GM23338 (cell line): ENCODE data around the gene COBL.

Experiments
- EZH2 ChIP-seq: fragments of 200-600 bp; sonication (generic); IDR thresholded peaks from one replicate; pipeline ENCODE4 v1.8.0; 2017; ENCODE audit warnings: antibody characterized with exemption, mild to moderate bottlenecking, low read depth; ENCODE audit not compliant: unreplicated experiment
- EZH2phosphoT487 ChIP-seq: fragments of 200-600 bp; sonication (generic); IDR thresholded peaks from one replicate; pipeline ENCODE4 v1.8.1; 2018; ENCODE audit warnings: antibody characterized with exemption; ENCODE audit not compliant: unreplicated experiment
- JUNB ChIP-seq: IDR thresholded peaks from one replicate; pipeline ENCODE4 v1.6.1; 2016; ENCODE audit warnings: antibody characterized with exemption; ENCODE audit not compliant: unreplicated experiment
- NANOG ChIP-seq: IDR thresholded peaks from 2 replicates; pipeline ENCODE4 v1.6.1; 2016; ENCODE audit warnings: antibody characterized with exemption, borderline replicate concordance
- ZNF331 ChIP-seq: fragments of 250-450 bp; sonication (Bioruptor Pico); IDR thresholded peaks from 2 replicates; pipeline ENCODE4 v1.5.0; 2020; ENCODE audit warnings: low read depth, mild to moderate bottlenecking, moderate library complexity
- TF ChIP-seq, protein P1 (sequence below), 2 experiments: fragments of 200-600 bp in 1 of 2; sonication (generic) in 1 of 2; conservative IDR thresholded peaks; 2 replicates each; pipeline versions ENCODE4 v1.5.1 to v1.6.1; 2016 to 2017; ENCODE audit warnings: antibody characterized with exemption in 2 of 2, low read depth in 2 of 2, mild to moderate bottlenecking in 2 of 2, moderate library complexity in 1 of 2
- TF ChIP-seq, protein P2 (sequence below): IDR thresholded peaks from one replicate; pipeline ENCODE4 v1.6.1; 2018; ENCODE audit warnings: antibody characterized with exemption; ENCODE audit not compliant: unreplicated experiment

- TF ChIP-seq, protein P1, sequence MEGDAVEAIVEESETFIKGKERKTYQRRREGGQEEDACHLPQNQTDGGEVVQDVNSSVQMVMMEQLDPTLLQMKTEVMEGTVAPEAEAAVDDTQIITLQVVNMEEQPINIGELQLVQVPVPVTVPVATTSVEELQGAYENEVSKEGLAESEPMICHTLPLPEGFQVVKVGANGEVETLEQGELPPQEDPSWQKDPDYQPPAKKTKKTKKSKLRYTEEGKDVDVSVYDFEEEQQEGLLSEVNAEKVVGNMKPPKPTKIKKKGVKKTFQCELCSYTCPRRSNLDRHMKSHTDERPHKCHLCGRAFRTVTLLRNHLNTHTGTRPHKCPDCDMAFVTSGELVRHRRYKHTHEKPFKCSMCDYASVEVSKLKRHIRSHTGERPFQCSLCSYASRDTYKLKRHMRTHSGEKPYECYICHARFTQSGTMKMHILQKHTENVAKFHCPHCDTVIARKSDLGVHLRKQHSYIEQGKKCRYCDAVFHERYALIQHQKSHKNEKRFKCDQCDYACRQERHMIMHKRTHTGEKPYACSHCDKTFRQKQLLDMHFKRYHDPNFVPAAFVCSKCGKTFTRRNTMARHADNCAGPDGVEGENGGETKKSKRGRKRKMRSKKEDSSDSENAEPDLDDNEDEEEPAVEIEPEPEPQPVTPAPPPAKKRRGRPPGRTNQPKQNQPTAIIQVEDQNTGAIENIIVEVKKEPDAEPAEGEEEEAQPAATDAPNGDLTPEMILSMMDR (conservative IDR thresholded peaks at IDR 0.05; ENCODE audit: low read depth in 2 of 2), result no peak
- no peak for TF ChIP-seq NANOG
- no peak for TF ChIP-seq EZH2phosphoT487
- TF ChIP-seq, protein P2, sequence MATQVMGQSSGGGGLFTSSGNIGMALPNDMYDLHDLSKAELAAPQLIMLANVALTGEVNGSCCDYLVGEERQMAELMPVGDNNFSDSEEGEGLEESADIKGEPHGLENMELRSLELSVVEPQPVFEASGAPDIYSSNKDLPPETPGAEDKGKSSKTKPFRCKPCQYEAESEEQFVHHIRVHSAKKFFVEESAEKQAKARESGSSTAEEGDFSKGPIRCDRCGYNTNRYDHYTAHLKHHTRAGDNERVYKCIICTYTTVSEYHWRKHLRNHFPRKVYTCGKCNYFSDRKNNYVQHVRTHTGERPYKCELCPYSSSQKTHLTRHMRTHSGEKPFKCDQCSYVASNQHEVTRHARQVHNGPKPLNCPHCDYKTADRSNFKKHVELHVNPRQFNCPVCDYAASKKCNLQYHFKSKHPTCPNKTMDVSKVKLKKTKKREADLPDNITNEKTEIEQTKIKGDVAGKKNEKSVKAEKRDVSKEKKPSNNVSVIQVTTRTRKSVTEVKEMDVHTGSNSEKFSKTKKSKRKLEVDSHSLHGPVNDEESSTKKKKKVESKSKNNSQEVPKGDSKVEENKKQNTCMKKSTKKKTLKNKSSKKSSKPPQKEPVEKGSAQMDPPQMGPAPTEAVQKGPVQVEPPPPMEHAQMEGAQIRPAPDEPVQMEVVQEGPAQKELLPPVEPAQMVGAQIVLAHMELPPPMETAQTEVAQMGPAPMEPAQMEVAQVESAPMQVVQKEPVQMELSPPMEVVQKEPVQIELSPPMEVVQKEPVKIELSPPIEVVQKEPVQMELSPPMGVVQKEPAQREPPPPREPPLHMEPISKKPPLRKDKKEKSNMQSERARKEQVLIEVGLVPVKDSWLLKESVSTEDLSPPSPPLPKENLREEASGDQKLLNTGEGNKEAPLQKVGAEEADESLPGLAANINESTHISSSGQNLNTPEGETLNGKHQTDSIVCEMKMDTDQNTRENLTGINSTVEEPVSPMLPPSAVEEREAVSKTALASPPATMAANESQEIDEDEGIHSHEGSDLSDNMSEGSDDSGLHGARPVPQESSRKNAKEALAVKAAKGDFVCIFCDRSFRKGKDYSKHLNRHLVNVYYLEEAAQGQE, result no peak
- TF ChIP-seq EZH2, result no peak
- TF ChIP-seq JUNB, result no peak
- TF ChIP-seq ZNF331 (CRISPR knock-in tag), result no peak
Measured at GRCh38 chr7:51279391-51280023, 37.1 kb downstream of the COBL start.
